Panc1 (cell line): ENCODE measurements around the gene ETNK2.

Experiments used
- POLR2AphosphoS5 ChIP-seq: IDR thresholded peaks from 2 replicates; pipeline ENCODE4 v1.6.1; 2012; ENCODE audit warnings: mild to moderate bottlenecking, low read depth, low read length, moderate library complexity
- TCF7L2 ChIP-seq: IDR thresholded peaks from 2 replicates; pipeline ENCODE4 v1.6.1; 2011; ENCODE audit warnings: mild to moderate bottlenecking, low read depth, low read length, inconsistent platforms
- TF ChIP-seq, protein P1 (sequence below): fragments of 450-650 bp; IDR thresholded peaks from 2 replicates; pipeline ENCODE4 v1.5.1; 2017; ENCODE audit warnings: mild to moderate bottlenecking
- TF ChIP-seq, protein P2 (sequence below), 2 experiments: IDR thresholded peaks; 2 replicates each; pipeline ENCODE4 v1.6.1; 2011 to 2012; ENCODE audit warnings: low read depth in 2 of 2, control low read depth in 1 of 2, low read length in 1 of 2, mild to moderate bottlenecking in 1 of 2, moderate library complexity in 1 of 2; ENCODE audit not compliant: insufficient read depth in 1 of 2

DNA sequence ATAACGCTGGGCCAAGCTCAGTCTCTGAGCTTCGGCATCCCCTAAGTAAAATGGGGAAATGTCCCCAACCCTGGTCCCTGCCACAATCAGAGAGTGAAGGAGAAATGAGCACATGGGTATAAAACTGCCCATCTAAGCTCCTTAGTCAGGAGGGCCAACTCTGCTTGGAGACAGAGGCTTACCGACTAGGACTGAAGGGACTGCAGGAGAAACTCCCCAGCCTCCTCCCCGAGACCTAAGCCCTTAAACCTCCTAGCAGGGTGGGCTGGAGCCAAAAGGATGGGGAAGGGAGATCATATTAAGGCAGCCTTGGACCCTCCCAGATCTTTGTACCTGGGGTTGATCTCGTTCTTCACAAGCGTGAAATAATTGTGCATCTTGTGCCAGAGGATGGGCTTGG, 5.5 kb downstream of the ETNK2 start:
- TF ChIP-seq, protein P1, sequence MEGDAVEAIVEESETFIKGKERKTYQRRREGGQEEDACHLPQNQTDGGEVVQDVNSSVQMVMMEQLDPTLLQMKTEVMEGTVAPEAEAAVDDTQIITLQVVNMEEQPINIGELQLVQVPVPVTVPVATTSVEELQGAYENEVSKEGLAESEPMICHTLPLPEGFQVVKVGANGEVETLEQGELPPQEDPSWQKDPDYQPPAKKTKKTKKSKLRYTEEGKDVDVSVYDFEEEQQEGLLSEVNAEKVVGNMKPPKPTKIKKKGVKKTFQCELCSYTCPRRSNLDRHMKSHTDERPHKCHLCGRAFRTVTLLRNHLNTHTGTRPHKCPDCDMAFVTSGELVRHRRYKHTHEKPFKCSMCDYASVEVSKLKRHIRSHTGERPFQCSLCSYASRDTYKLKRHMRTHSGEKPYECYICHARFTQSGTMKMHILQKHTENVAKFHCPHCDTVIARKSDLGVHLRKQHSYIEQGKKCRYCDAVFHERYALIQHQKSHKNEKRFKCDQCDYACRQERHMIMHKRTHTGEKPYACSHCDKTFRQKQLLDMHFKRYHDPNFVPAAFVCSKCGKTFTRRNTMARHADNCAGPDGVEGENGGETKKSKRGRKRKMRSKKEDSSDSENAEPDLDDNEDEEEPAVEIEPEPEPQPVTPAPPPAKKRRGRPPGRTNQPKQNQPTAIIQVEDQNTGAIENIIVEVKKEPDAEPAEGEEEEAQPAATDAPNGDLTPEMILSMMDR = no peak
- TF ChIP-seq POLR2AphosphoS5 (no peak), TCF7L2 (no peak)
- TF ChIP-seq, protein P2, sequence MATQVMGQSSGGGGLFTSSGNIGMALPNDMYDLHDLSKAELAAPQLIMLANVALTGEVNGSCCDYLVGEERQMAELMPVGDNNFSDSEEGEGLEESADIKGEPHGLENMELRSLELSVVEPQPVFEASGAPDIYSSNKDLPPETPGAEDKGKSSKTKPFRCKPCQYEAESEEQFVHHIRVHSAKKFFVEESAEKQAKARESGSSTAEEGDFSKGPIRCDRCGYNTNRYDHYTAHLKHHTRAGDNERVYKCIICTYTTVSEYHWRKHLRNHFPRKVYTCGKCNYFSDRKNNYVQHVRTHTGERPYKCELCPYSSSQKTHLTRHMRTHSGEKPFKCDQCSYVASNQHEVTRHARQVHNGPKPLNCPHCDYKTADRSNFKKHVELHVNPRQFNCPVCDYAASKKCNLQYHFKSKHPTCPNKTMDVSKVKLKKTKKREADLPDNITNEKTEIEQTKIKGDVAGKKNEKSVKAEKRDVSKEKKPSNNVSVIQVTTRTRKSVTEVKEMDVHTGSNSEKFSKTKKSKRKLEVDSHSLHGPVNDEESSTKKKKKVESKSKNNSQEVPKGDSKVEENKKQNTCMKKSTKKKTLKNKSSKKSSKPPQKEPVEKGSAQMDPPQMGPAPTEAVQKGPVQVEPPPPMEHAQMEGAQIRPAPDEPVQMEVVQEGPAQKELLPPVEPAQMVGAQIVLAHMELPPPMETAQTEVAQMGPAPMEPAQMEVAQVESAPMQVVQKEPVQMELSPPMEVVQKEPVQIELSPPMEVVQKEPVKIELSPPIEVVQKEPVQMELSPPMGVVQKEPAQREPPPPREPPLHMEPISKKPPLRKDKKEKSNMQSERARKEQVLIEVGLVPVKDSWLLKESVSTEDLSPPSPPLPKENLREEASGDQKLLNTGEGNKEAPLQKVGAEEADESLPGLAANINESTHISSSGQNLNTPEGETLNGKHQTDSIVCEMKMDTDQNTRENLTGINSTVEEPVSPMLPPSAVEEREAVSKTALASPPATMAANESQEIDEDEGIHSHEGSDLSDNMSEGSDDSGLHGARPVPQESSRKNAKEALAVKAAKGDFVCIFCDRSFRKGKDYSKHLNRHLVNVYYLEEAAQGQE (IDR thresholded peaks at IDR 0.05; ENCODE audit: insufficient read depth in 1 of 2, low read depth in 2 of 2, low read length in 1 of 2) = no peak
